GM12864 (cell line): ENCODE data around the gene NOTUM.

Experiments
- DNase-seq: peaks from one replicate; pipeline ENCODE4 v3.0.0-alpha.2; 2011; ENCODE audit warnings: low read depth
- H3K4me3 ChIP-seq: 2 replicates; pipeline ENCODE4 v1.5.1; 2011; ENCODE audit warnings: mild to moderate bottlenecking, low read depth, low read length, control low read depth
- CTCF ChIP-seq: IDR thresholded peaks from 2 replicates; pipeline ENCODE4 v1.5.1; 2011; ENCODE audit warnings: low read depth, mild to moderate bottlenecking, moderate library complexity, low read length, control low read depth, inconsistent platforms; ENCODE audit errors: missing control alignments

The NOTUM gene

GRCh38 chr17:81934850-81935708 is 25.9 kb downstream of the NOTUM start:
- TF ChIP-seq CTCF: no peak
- H3K4me3 ChIP-seq: no peak overlapping the region; the same call in 1 of the 2 replicates
- no peak for DNase-seq

GRCh38 chr17:81934098-81934757 is 26.8 kb downstream of the NOTUM start:
- no peak overlapping the region for H3K4me3 ChIP-seq
- no peak for TF ChIP-seq CTCF
- no peak for DNase-seq

- no peak overlapping the region for H3K4me3 ChIP-seq
- TF ChIP-seq CTCF: no peak
- DNase-seq: no peak
These were observed 27.7 kb downstream of the NOTUM start for GRCh38 chr17:81933178-81933699.

- H3K4me3 ChIP-seq: no peak overlapping the region
- TF ChIP-seq CTCF: no peak
- no peak for DNase-seq
These were observed 28.5 kb downstream of the NOTUM start for GRCh38 chr17:81932333-81932983.

GRCh38 chr17:81931557-81932332 is 29.2 kb downstream of the NOTUM start:
- TF ChIP-seq CTCF: no peak
- H3K4me3 ChIP-seq: no peak overlapping the region
- no peak for DNase-seq

GRCh38 chr17:81931189-81931556 is 29.8 kb downstream of the NOTUM start:
- no peak overlapping the region for H3K4me3 ChIP-seq
- TF ChIP-seq CTCF: no peak
- DNase-seq: no peak
